ENCODE results near the gene DMGDH.

DNA sequence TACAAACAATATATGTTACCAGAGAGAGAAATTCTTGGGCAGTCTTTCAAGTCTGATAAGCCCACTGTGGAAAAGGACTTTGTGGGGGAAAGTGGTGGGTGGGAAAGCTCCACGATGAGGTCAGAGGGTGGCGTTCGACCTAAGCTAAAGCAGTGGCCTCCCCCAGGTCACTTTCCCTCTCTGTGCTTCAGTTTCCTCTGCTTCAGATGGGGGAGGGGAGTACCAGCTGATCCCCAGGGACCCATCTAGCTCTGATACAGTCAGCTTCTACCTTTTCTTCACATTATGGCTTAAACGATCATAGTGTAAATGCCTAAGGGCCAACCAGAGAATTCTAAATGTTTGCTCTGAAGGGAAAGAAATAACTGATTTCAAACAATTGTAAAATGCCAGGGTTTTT is 47.7 kb downstream of the DMGDH start:
- TF ChIP-seq CTCF (IDR thresholded peaks at IDR 0.05) (no peak), POLR2A (IDR thresholded peaks at IDR 0.05) (no peak)

Data from right lobe of liver (tissue), 4 donors.